Activated T-cell treated with anti-CD3 and anti-CD28 coated beads for 1 hour (primary cell): ENCODE measurements around the gene ARHGEF12.

Experiments
- DNase-seq: peaks from one replicate; pipeline ENCODE4 v3.0.0-alpha.2; 2020; ENCODE audit warnings: low read depth

The ARHGEF12 gene, protein sequence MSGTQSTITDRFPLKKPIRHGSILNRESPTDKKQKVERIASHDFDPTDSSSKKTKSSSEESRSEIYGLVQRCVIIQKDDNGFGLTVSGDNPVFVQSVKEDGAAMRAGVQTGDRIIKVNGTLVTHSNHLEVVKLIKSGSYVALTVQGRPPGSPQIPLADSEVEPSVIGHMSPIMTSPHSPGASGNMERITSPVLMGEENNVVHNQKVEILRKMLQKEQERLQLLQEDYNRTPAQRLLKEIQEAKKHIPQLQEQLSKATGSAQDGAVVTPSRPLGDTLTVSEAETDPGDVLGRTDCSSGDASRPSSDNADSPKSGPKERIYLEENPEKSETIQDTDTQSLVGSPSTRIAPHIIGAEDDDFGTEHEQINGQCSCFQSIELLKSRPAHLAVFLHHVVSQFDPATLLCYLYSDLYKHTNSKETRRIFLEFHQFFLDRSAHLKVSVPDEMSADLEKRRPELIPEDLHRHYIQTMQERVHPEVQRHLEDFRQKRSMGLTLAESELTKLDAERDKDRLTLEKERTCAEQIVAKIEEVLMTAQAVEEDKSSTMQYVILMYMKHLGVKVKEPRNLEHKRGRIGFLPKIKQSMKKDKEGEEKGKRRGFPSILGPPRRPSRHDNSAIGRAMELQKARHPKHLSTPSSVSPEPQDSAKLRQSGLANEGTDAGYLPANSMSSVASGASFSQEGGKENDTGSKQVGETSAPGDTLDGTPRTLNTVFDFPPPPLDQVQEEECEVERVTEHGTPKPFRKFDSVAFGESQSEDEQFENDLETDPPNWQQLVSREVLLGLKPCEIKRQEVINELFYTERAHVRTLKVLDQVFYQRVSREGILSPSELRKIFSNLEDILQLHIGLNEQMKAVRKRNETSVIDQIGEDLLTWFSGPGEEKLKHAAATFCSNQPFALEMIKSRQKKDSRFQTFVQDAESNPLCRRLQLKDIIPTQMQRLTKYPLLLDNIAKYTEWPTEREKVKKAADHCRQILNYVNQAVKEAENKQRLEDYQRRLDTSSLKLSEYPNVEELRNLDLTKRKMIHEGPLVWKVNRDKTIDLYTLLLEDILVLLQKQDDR (N-terminal part only)

GRCh38 chr11:120335908-120336640, at the start of gene ARHGEF12:
Gene ARHGEF12, plus strand, starts transcription at chr11:120336413. Its CDS starts 831 bp downstream, at chr11:120337244.
- DNase-seq = peak; percentile 56

DNA sequence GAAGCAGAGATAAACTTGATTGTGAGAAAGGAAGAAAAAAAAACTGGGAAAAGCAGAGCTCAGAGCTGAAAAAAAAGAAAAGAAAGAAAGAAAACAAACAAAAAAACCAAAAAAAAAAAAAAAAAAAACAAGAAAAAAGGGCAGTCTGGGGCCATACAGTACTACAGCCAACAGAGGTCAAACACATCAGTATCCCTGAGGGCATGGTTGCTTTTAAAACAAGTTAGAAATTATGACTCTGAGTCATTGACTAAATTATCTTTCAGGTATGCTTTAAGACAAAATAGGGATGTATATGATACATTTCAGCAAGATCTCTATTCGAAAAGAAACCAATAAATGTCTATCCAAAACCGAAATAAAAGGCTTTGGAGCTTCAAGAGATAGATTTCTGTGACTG, 48.2 kb upstream of the ARHGEF12 start:
- DNase-seq = no peak

DNA sequence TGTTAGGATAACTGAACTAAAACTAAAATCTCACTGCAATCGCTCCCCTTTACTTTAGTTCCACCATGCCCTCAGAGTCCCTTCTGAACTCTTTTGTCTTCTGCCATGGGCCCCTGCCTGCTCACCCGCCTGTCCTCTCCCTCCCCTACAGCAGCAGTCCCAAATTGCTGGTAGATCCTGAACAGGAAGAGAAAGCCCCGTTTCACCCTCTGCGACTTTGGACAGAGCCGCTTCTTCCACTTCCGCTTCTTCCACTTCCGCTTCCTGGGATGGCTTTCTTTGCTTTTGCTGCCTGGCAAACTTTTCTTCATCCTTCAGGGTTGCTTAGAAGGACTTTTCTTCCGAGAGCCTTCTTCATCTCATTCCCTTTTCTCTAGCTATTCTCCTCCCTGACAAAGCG, 46.8 kb upstream of the ARHGEF12 start:
- DNase-seq = no peak

- no peak for DNase-seq
Measured at GRCh38 chr11:120290956-120291355, 45.3 kb upstream of the ARHGEF12 start.

DNA sequence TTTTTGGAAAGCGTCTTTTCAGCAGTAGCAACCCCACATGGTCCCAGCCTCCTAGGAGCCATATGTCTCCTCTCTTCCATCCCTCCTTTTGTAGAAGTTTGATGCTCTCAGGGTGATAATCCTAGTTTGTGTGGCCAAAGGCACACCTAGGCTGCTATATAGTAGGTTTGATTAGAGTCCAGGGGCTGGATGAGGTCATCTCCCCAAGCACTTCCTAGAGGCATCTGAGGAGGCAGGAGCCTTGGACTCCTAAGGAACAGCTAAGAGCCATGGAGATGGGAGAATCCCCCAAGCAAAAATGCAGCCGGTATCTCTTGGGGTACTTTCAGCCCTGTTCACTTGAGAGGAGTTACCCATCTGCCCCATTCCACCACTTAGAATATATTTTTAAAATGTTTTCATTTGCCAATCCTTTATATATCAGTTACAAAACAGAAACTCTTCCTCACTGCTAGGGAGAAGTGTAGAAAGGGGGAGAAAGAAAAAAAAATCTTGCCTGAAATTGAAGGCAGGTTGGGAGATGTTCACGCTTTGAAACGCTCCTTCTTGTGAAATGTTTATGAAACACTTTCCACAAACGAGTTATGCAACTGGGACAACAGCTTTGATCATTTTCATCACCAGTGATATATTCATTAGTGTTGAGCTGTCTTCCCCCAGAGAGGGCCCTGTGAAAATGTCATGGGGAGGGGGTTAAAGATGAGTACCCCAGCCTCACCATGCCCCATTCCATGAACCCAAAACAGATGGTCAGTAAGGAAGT, 43.0 kb upstream of the ARHGEF12 start:
- DNase-seq = no peak

DNA sequence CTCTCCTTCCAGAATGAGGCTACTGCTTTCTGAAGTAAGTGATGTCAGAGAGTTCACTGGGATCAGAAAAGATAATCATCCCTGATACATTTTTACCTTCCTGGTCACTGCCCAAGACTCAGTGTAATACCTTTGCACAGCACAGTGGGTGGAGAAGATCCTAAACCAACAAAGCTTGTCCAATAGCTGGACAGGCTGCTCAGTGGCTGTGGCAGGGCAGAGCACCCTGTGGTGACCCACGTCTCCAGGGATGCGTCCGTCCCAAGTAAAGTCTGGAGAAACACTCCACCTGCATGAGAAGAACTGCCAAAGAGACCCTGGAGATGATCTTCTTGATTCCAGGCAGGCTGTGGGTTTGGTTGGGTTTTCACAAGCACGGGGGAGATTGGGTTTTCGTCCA, 42.1 kb upstream of the ARHGEF12 start:
- DNase-seq = no peak

DNA sequence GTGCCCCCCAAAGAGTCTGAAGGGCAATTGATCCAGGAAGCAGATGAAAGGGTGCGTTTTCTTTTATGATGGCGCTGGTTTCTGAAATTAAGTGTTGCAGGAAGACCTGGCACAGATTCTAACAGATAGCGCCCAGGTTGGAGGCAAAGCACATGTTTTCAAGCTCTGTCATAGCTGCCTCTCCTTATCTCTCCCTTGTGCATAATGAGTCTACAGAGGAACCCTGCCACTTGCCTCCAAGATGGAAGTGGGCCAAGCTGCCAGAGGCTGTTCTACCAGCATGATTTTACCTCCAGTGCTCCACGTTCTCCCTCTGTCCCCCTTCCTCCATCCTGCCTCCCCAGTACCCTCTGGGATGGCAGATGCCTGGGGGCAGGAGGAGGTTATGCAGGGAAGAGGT, 41.1 kb upstream of the ARHGEF12 start:
- DNase-seq = no peak

DNA sequence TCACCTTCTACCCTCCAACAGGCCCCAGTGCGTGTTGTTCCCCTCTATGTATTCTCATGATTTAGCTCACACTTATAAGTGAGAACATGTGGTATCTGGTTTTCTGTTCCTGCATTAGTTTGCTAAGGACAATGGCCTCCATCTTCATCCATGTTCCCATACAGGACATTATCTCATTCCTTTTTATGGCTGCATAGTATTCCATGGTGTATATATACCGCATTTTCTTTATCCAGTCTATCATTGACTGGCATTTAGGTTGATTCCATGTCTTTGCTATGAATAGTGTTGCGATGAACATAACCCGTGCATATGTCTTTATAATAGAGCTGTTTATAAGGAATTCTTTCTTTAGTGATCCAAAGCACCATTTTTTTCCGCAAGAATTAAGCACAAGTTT, 39.7 kb upstream of the ARHGEF12 start:
- DNase-seq = no peak

DNA sequence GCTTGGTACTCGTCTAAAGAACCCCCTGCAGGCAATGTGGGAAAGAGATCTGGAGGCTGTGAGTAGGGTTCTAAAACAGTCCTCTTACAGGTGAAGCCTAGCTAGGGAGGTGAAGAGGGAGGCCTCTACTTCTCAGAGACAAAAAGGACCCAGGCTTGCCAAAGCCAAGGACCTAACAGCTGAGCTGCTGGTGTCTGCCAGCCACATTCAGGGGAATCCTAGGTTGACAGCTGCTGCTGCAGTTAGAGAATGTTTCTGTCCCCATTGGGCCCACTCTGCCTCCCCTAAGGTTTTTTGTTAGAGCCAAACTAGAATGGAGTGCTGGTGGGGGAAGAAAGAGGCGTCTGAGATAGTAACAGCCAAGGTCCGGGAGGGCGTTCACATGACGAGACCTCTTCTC, 37.8 kb upstream of the ARHGEF12 start:
- DNase-seq = no peak

- no peak for DNase-seq
Measured at GRCh38 chr11:120302001-120302805, 34.0 kb upstream of the ARHGEF12 start.

- peak; percentile 23 for DNase-seq
Measured at GRCh38 chr11:120303004-120303637, 33.1 kb upstream of the ARHGEF12 start.

DNA sequence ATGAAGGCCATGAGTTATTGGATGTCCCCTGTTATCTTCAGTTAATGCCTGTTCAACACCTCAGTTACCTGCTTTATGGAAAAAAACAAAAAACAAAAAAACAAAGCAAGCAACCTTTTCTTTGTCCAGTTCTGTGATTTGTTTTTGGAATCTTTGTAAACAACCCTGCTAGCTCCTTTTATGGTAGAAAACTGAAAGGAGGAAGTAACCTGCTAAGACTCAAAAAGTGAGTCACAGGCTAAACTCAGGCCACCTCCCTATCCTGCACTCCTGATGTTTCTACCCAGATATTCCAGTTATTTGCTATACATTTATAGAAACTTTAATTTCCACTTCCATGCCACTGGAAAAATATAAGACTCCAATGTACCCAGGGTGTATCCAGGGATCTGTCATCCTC, 31.7 kb upstream of the ARHGEF12 start:
- DNase-seq = no peak

DNA sequence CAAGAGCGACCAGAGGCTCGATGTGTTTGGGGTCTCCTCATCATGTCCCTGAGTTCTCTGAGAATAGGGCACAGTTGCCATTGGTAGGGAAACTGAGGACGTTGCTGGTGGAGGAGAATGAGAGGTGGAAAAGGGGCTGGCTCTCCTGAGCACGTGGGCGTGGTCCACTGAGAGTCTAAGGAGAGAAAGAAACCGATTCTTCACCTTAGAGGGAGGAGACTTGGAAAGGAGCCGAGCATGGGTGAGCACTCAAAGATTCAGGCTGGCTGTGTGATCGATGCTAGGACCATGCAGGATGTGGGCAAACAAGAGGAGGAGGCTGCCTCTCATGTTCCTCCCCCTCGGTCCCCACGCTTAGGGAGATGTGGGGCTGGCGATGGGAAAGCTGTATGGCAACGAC, 30.9 kb upstream of the ARHGEF12 start:
- no peak for DNase-seq

GRCh38 chr11:120306519-120307242, 29.5 kb upstream of the ARHGEF12 start:
- DNase-seq = no peak

GRCh38 chr11:120307476-120307875, 28.7 kb upstream of the ARHGEF12 start:
- DNase-seq = no peak

GRCh38 chr11:120308081-120308480, 28.1 kb upstream of the ARHGEF12 start:
- DNase-seq = no peak

GRCh38 chr11:120310870-120311269, 25.3 kb upstream of the ARHGEF12 start:
- DNase-seq = no peak

- DNase-seq = no peak
Measured at GRCh38 chr11:120314861-120315260, 21.4 kb upstream of the ARHGEF12 start.
